DOHH2 (cell line): Measurements from ENCODE around the gene TMEM184A.

Source experiments
- EZH2phosphoT487 ChIP-seq: fragments of 200-600 bp; sonication (generic); IDR thresholded peaks from 2 replicates; pipeline ENCODE4 v1.6.1; 2017; ENCODE audit warnings: borderline replicate concordance, mild to moderate bottlenecking, antibody characterized with exemption, low read length, moderate library complexity, mixed read lengths
- TF ChIP-seq, protein P1 (sequence below): fragments of 200-600 bp; sonication (generic); IDR thresholded peaks from one replicate; pipeline ENCODE4 v1.5.1; 2014; ENCODE audit warnings: antibody characterized with exemption, mild to moderate bottlenecking, low read depth, low read length; ENCODE audit not compliant: poor library complexity, severe bottlenecking

DNA sequence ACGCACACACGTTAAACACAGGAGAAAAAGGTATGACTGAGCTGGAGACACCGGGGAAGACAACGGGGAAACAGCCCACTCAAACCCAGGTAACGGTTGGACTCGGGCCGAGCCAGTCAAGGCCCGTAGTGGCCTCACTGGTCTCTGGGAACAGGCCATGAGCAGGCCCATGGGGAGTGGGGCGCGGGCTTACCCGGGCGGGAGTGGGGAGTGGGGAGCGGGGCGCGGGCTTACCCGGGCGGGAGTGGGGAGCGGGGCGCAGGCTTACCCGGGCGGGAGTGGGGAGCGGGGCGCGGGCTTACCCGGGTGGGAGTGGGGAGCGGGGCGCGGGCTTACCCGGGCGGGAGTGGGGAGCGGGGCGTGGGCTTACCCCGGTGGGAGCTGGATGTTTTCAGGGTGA lies 63.4 kb downstream of the TMEM184A start:
- TF ChIP-seq, protein P1, sequence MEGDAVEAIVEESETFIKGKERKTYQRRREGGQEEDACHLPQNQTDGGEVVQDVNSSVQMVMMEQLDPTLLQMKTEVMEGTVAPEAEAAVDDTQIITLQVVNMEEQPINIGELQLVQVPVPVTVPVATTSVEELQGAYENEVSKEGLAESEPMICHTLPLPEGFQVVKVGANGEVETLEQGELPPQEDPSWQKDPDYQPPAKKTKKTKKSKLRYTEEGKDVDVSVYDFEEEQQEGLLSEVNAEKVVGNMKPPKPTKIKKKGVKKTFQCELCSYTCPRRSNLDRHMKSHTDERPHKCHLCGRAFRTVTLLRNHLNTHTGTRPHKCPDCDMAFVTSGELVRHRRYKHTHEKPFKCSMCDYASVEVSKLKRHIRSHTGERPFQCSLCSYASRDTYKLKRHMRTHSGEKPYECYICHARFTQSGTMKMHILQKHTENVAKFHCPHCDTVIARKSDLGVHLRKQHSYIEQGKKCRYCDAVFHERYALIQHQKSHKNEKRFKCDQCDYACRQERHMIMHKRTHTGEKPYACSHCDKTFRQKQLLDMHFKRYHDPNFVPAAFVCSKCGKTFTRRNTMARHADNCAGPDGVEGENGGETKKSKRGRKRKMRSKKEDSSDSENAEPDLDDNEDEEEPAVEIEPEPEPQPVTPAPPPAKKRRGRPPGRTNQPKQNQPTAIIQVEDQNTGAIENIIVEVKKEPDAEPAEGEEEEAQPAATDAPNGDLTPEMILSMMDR, result no peak
- TF ChIP-seq EZH2phosphoT487, result no peak
